HG03095 (cell line): ENCODE data around the gene RTL9.
"Not testable (repeated sequence)": the region's sequence is repeated elsewhere in the genome, so short reads cannot be mapped to it uniquely, and the experiment has no call there.

Experiments used
- ATAC-seq: cut with Tn5 transposase; IDR thresholded peaks from one replicate; pipeline ENCODE4 v1.9.1; 2021; ENCODE audit warnings: moderate library complexity; ENCODE audit not compliant: unreplicated experiment

Gene RTL9

GRCh38 chrX:110358548-110358947 lies at the start of gene RTL9:
RTL9 (plus strand) TSS chrX:110358848; CDS start chrX:110450618, 91,770 bp downstream.
- no peak for ATAC-seq

GRCh38 chrX:110310000-110310790 lies 48.5 kb upstream of the RTL9 start:
- no peak for ATAC-seq

GRCh38 chrX:110310896-110311295 lies 47.8 kb upstream of the RTL9 start:
- ATAC-seq: peak; percentile 82

- ATAC-seq: no peak
These were observed 47.0 kb upstream of the RTL9 start for GRCh38 chrX:110311437-110312230.

- ATAC-seq: peak; percentile 27
These were observed 43.1 kb upstream of the RTL9 start for GRCh38 chrX:110315551-110315950.

- no peak for ATAC-seq
These were observed 42.1 kb upstream of the RTL9 start for GRCh38 chrX:110316351-110317060.

- peak; percentile 21 for ATAC-seq
These were observed 41.4 kb upstream of the RTL9 start for GRCh38 chrX:110317061-110317819.

- ATAC-seq: peak; percentile 65
These were observed 40.6 kb upstream of the RTL9 start, which contains the start of gene AMMECR1 for GRCh38 chrX:110317820-110318663. AMMECR1 (minus strand) TSS chrX:110318085; CDS start chrX:110318071, 14 bp downstream.

- ATAC-seq: no peak
These were observed 40.0 kb upstream of the RTL9 start for GRCh38 chrX:110318664-110318968.

- ATAC-seq: no peak
These were observed 38.2 kb upstream of the RTL9 start for GRCh38 chrX:110320381-110320987.

GRCh38 chrX:110321081-110321480 lies 37.6 kb upstream of the RTL9 start:
- no peak for ATAC-seq

- ATAC-seq: no peak
These were observed 37.0 kb upstream of the RTL9 start for GRCh38 chrX:110321670-110322069.

- no peak for ATAC-seq
These were observed 36.0 kb upstream of the RTL9 start for GRCh38 chrX:110322603-110323002.

- no peak for ATAC-seq
These were observed 31.9 kb upstream of the RTL9 start for GRCh38 chrX:110326712-110327111.

- ATAC-seq: no peak
These were observed 31.3 kb upstream of the RTL9 start for GRCh38 chrX:110327336-110327735.

GRCh38 chrX:110328613-110329012 lies 30.0 kb upstream of the RTL9 start:
- not testable (repeated sequence) for ATAC-seq

- ATAC-seq: no peak
These were observed 27.1 kb upstream of the RTL9 start for GRCh38 chrX:110331444-110332030.

- not testable (repeated sequence) for ATAC-seq
These were observed 25.2 kb upstream of the RTL9 start for GRCh38 chrX:110333458-110333857.

GRCh38 chrX:110338935-110339334 lies 19.7 kb upstream of the RTL9 start:
- ATAC-seq: no peak
